Neural progenitor cell (in vitro differentiated cells): Measurements from ENCODE around the gene RETN. TPM values are rescaled to one million over a fixed set of nuclear protein-coding genes. Genes with fewer than 3 reads are reported as not detected.
A peak's percentile ranks its signal among the peaks of the same experiment; 100 is the strongest.

Source experiments
- DNase-seq: peaks from one replicate; pipeline ENCODE4 v3.0.0-alpha.2; 2016; ENCODE audit warnings: low spot score
- H2AFZ ChIP-seq: fragments of 200-600 bp; sonication (generic); replicated peaks from 2 replicates; pipeline ENCODE4 v1.6.1; 2016; ENCODE audit warnings: antibody characterized with exemption
- H3F3A ChIP-seq: fragments of 200-600 bp; sonication (generic); 2 replicates; pipeline ENCODE4 v1.6.1; 2016; ENCODE audit warnings: antibody characterized with exemption, low read depth
- H3K27ac ChIP-seq: fragments of 200-600 bp; sonication (generic); 2 replicates; pipeline ENCODE4 v1.5.1; 2016; ENCODE audit warnings: mild to moderate bottlenecking
- H3K27me3 ChIP-seq: fragments of 200-600 bp; sonication (generic); 2 replicates; pipeline ENCODE4 v1.6.1; 2016; ENCODE audit warnings: mild to moderate bottlenecking, moderate library complexity
- H3K36me3 ChIP-seq: fragments of 200-600 bp; sonication (generic); 2 replicates; pipeline ENCODE4 v1.5.1; 2016
- H3K4me1 ChIP-seq: fragments of 200-600 bp; sonication (generic); 2 replicates; pipeline ENCODE4 v1.6.1; 2016; ENCODE audit warnings: mixed run types
- H3K4me2 ChIP-seq: fragments of 200-600 bp; sonication (generic); 2 replicates; pipeline ENCODE4 v1.6.1; 2016
- H3K4me3 ChIP-seq: fragments of 200-600 bp; sonication (generic); 2 replicates; pipeline ENCODE4 v1.5.1; 2016
- H3K79me2 ChIP-seq: fragments of 200-600 bp; sonication (generic); 2 replicates; pipeline ENCODE4 v1.6.1; 2016; ENCODE audit warnings: low read depth
- H3K9ac ChIP-seq: fragments of 200-600 bp; sonication (generic); 2 replicates; pipeline ENCODE4 v1.6.1; 2016
- H3K9me3 ChIP-seq: fragments of 200-600 bp; sonication (generic); 2 replicates; pipeline ENCODE4 v1.5.1; 2016; ENCODE audit warnings: low read depth
- H4K20me1 ChIP-seq: fragments of 200-600 bp; sonication (generic); 2 replicates; pipeline ENCODE4 v1.6.1; 2016; ENCODE audit warnings: low read depth
- H3K27ac Mint-ChIP-seq: 3 replicates; pipeline ENCODE4 v1.8.0; 2021; ENCODE audit warnings: mixed read lengths
- H3K27me3 Mint-ChIP-seq: 2 replicates; pipeline ENCODE4 v1.8.0; 2022; ENCODE audit warnings: low read depth, mild to moderate bottlenecking, inconsistent platforms, moderate library complexity, mixed read lengths; ENCODE audit not compliant: insufficient read depth
- H3K36me3 Mint-ChIP-seq: 3 replicates; pipeline ENCODE4 v1.8.0; 2021; ENCODE audit warnings: mixed read lengths
- H3K4me1 Mint-ChIP-seq: 3 replicates; pipeline ENCODE4 v1.8.0; 2021; ENCODE audit warnings: mixed read lengths
- H3K4me3 Mint-ChIP-seq: 3 replicates; pipeline ENCODE4 v1.8.0; 2021; ENCODE audit warnings: mild to moderate bottlenecking, moderate library complexity, mixed read lengths
- H3K9me3 Mint-ChIP-seq: 3 replicates; pipeline ENCODE4 v1.8.0; 2020; ENCODE audit warnings: mixed read lengths
- EZH2 ChIP-seq: fragments of 200-600 bp; sonication (generic); IDR thresholded peaks from 2 replicates; pipeline ENCODE4 v1.6.1; 2017; ENCODE audit warnings: antibody characterized with exemption, mild to moderate bottlenecking, moderate library complexity
- EZH2phosphoT487 ChIP-seq: fragments of 200-600 bp; sonication (generic); IDR thresholded peaks from 2 replicates; pipeline ENCODE4 v1.6.1; 2017; ENCODE audit warnings: antibody characterized with exemption
- total RNA-seq: library from RNA; depleted of rRNA; stranded (reverse); fragments of >200 nt; gene quantifications from 2 replicates; pipeline ENCODE4 v1.2.3, GENCODE V29; 2015; ENCODE audit warnings: low replicate concordance
- TF ChIP-seq, protein P1 (sequence below): fragments of 200-600 bp; sonication (generic); IDR thresholded peaks from 2 replicates; pipeline ENCODE4 v1.5.1; 2017; ENCODE audit warnings: antibody characterized with exemption, mild to moderate bottlenecking

Gene RETN
- total RNA-seq, 1 donor from 2014 or later, result not detected

DNA sequence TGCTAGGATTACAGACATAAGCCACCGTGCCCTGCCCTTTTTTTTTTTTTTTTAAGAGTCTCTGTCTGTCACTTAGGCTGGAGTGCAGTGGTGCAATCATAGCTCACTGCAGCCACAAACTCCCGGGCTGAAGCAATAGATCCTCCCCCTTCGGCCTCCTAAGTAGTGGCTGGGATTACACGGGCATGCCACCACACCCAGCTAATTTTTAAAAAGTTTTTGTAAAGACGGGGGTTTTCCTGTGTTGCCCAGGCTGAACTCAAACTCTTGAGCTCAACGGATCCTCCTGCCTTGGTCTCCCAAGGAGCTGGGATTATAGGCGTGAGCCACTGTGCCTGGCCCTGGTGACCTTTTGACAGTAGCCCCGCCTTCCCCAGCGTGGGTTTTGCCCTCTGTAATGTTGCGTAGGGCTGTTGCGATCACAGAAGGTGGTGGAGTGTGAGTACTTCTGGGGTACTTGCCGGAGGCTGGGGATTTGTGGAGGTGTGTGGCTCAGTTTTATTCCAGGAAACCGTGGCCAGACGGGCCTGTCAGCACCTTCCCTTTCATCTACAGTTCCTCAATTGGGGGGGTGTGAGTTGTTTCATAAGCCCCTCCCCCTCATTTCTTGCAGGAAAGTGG, 11.6 kb upstream of the RETN start:
- H3K4me1 ChIP-seq, result peaks cover 3% of the 10 kb centered on the region
- no peak overlapping the region for H3K4me2 ChIP-seq
- DNase-seq, result peak; percentile 26
- Mint-ChIP-seq H3K27ac (no peak overlapping the region), H3K27me3 (peaks cover 11% of the 10 kb centered on the region), H3K4me1 (peaks cover 17% of the 10 kb centered on the region), H3K9me3 (no peaks in the 10 kb centered on the region), H3K4me3 (peak overlapping the region; percentile 24), H3K36me3 (no peaks in the 10 kb centered on the region)
- H2AFZ ChIP-seq, result no peak overlapping the region
- no peaks in the 10 kb centered on the region for H3K79me2 ChIP-seq
- no peaks in the 10 kb centered on the region for H3K36me3 ChIP-seq
- no peak overlapping the region for H3K4me3 ChIP-seq
- no peak overlapping the region for H3K27ac ChIP-seq
- H3K27me3 ChIP-seq, result peaks cover 49% of the 10 kb centered on the region
- no peak for TF ChIP-seq EZH2
- TF ChIP-seq EZH2phosphoT487, result no peak
- TF ChIP-seq, protein P1, sequence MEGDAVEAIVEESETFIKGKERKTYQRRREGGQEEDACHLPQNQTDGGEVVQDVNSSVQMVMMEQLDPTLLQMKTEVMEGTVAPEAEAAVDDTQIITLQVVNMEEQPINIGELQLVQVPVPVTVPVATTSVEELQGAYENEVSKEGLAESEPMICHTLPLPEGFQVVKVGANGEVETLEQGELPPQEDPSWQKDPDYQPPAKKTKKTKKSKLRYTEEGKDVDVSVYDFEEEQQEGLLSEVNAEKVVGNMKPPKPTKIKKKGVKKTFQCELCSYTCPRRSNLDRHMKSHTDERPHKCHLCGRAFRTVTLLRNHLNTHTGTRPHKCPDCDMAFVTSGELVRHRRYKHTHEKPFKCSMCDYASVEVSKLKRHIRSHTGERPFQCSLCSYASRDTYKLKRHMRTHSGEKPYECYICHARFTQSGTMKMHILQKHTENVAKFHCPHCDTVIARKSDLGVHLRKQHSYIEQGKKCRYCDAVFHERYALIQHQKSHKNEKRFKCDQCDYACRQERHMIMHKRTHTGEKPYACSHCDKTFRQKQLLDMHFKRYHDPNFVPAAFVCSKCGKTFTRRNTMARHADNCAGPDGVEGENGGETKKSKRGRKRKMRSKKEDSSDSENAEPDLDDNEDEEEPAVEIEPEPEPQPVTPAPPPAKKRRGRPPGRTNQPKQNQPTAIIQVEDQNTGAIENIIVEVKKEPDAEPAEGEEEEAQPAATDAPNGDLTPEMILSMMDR, result no peak
- H3K9me3 ChIP-seq, result no peaks in the 10 kb centered on the region
- peaks cover 2% of the 10 kb centered on the region for H3F3A ChIP-seq
- no peaks in the 10 kb centered on the region for H4K20me1 ChIP-seq
- no peak overlapping the region for H3K9ac ChIP-seq

- Histone ChIP-seq H3K9me3 (no peaks in the 10 kb centered on the region), H3K4me1 (no peaks in the 10 kb centered on the region), H3K36me3 (no peaks in the 10 kb centered on the region), H3K4me2 (peak overlapping the region; percentile 9), H3K4me3 (no peak overlapping the region), H3K79me2 (no peaks in the 10 kb centered on the region), H3K27ac (no peak overlapping the region), H4K20me1 (no peaks in the 10 kb centered on the region), H3K9ac (no peak overlapping the region), H3K27me3 (peaks cover 50% of the 10 kb centered on the region), H2AFZ (peak overlapping the region; percentile 23), H3F3A (no peaks in the 10 kb centered on the region)
- Mint-ChIP-seq H3K4me1 (peaks cover 10% of the 10 kb centered on the region), H3K9me3 (no peaks in the 10 kb centered on the region), H3K4me3 (no peak overlapping the region), H3K36me3 (no peaks in the 10 kb centered on the region), H3K27me3 (peaks cover 9% of the 10 kb centered on the region), H3K27ac (no peak overlapping the region)
- TF ChIP-seq, protein P1, result no peak
- DNase-seq, result peak; percentile 54
These were observed 10.6 kb upstream of the RETN start for GRCh38 chr19:7658219-7658686.

DNA sequence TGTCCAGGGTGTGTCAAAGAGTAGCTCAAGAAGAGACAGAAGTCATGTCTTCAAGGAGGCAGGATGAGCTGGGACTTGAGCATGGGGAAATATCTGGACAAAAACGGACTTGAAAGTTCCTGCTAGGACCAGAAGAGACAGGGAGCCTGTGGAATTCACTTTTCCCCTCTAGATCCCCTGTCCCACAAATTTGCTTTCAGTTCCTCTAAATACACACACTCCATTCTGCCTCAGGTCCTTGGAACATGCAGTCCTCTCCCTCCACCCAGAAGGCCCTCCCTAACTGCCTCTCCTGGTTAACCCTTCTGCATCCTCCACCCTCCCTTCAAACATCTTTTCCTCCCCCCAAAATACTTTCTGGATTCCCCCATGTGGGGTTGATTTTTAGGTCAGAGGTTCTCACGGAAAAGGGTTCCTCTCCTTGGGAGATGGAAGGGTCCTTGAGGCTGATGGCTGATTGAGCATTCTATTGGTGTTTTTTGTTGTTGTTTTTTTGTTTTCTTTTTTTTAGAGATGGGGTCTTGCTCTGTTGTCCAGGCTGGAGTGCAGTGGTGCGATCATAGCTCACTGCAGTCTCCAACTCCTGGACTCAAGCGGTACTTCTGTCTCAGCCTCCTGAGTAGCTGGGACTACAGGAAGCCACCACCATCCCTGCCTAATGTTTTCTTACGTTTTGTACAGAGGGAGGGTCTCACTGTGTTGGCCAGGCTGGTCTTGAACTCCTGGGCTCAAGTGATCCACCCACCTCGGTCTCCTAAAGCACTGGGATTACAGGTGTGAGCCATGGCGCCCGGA, 6.9 kb upstream of the RETN start:
- H3K4me2 ChIP-seq, result no peak overlapping the region
- H3K36me3 ChIP-seq, result no peaks in the 10 kb centered on the region
- Mint-ChIP-seq H3K27me3 (peaks cover 9% of the 10 kb centered on the region), H3K9me3 (no peaks in the 10 kb centered on the region), H3K27ac (no peak overlapping the region), H3K4me3 (no peak overlapping the region), H3K4me1 (peaks cover 10% of the 10 kb centered on the region), H3K36me3 (no peaks in the 10 kb centered on the region)
- H3K4me3 ChIP-seq, result no peak overlapping the region
- DNase-seq, result no peak
- no peak for TF ChIP-seq EZH2phosphoT487
- no peak for TF ChIP-seq EZH2
- TF ChIP-seq, protein P1, result no peak
- no peaks in the 10 kb centered on the region for H3K9me3 ChIP-seq
- H3K9ac ChIP-seq, result no peak overlapping the region
- no peaks in the 10 kb centered on the region for H3F3A ChIP-seq
- no peaks in the 10 kb centered on the region for H4K20me1 ChIP-seq
- no peak overlapping the region for H2AFZ ChIP-seq
- H3K79me2 ChIP-seq, result no peaks in the 10 kb centered on the region
- H3K27ac ChIP-seq, result no peak overlapping the region
- peaks cover 51% of the 10 kb centered on the region for H3K27me3 ChIP-seq
- H3K4me1 ChIP-seq, result no peaks in the 10 kb centered on the region
